Right renal pelvis (tissue), 4 donors: ENCODE data around the gene ALG11. TPM values are rescaled to one million over a fixed set of nuclear protein-coding genes. Genes with fewer than 3 reads are reported as not detected.
"Not testable (repeated sequence)": the region's sequence is repeated elsewhere in the genome, so short reads cannot be mapped to it uniquely, and the experiment has no call there.

ENCODE experiments used
- DNase-seq, 4 donors: peaks; one replicate each; pipeline ENCODE4 v3.0.0-alpha.2; 2013; ENCODE audit warnings: low read depth in 4 of 4, low spot score in 3 of 4, missing footprints in 1 of 4
- polyA plus RNA-seq, 4 donors: library from polyadenylated mRNA; unstranded; fragments of 120-200 nt; gene quantifications; one replicate each; pipeline ENCODE4 v1.2.1, GENCODE V29; 2013; ENCODE audit not compliant: insufficient read length in 4 of 4

ALG11 gene
- polyA plus RNA-seq, 4 donors, result 25.5 to 36.3 (median 31.8) TPM

DNA sequence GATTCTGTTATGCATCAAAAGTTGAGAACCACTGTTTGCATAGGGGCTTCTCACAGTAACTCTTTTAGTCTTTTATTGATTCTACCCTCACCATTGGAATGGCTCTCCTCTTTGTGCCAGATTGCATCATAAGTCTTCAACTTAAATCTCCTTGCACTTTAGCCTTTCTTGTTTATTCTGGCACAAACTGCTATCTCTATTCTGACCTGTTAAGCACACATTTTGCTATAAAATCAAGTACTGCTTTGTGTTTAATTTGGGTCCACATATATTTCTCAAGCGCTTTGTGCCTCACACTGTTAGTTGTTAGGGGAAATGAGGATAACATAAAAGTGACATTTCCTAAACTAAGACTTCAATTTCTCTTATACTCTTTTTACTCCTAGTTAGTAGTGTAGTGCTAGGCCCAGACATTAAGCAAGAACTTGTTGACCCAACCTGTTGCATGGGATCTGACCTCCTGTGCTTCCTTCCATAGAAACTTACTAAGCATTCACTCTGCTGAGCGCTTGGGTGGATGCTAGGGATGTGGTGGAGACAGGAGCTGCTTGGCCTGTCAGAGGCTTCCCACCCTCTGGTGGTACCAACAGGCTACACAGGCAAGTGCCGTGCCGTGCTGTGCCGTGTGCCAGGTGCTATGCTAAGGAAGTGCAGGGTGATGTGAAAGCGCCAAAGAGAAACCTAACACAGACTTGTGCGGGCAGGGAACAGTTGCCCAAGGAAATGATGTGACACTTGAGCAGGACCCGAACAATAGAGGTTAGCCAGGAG is 13.5 kb downstream of the ALG11 start:
- no peak for DNase-seq

DNA sequence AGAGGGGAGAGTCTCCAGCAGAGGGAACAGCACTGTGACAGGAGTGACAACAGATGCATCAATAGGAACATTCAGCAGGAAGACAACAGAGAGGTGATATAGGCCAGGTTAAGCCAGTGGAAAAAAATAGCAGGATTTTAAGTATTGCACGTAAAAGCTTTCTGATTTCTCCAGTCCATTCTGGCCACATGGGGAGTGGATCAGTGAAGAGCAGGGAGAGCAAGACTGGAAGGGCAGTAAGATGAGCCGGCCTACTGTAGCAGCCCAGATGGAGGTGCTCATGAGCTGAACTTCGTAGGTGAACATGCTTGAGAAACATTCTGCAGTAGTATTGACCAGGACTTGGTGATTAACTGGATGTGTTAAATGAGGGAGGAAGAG is 14.0 kb downstream of the ALG11 start:
- DNase-seq, result no peak

DNA sequence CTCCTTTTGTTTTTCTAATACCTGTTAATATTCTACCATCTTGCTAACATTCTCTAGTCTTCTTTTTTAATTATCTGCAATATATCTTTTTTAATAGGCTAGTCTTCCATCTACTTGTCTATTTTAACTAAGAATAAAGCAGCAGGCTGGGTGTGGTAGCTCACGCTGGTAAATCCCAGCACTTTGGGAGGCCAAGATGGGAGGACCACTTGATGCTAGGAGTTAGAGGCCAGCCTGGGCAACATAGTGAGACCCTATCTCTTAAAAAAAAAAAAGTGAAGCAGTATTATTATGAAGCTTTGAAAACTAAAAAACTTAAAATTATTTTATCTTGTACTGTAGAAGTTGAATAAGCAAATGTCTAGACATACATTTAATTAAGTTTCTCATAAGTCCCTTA is 15.6 kb downstream of the ALG11 start:
- DNase-seq, result no peak

DNA sequence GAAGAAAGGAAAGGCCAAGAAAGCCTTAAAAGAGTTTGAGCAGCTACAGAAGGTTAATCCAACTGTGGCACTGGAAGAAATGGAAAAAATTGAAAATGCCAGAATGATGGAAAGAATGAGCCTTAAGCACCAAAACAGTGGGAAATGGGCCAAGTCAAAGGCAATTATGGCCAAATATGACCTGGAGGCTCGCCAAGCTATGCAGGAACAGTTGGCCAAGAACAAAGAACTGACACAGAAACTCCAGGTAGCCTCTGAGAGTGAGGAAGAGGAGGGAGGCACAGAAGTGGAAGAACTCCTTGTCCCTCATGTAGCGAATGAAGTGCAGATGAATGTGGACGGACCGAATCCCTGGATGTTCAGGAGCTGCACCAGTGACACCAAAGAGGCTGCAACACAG is 17.4 kb downstream of the ALG11 start:
- no peak for DNase-seq

DNA sequence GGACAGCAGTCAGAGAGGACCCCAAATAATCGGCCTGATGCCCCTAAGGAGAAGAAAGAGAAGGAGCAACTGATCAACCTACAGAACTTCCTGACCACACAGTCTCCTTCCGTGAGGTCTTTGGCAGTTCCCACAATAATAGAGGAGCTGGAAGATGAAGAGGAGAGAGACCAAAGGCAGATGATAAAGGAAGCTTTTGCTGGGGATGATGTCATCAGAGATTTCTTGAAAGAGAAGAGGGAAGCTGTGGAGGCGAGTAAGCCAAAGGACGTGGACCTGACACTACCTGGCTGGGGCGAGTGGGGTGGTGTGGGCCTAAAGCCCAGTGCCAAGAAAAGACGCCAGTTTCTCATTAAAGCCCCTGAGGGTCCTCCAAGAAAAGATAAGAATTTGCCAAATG is 18.2 kb downstream of the ALG11 start:
- not testable (repeated sequence) for DNase-seq

DNA sequence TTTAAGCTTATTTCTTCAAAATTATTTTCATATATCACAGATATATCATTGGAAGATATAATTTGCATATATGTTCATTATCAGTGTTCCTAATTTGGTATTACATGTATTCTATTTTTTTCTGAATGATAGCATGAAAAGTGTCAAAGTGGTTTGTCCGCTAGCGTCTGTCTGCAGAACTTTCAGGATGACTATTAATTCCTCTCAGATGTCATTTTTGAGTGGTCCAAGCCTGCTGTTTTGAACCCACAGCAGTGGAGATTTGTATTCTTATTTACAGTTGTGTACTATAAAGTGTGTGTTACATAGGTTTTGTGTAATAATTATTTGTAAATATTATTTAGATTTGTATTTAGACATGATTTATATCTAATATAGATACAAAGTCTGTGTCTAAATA is 20.8 kb downstream of the ALG11 start:
- DNase-seq, result no peak

DNA sequence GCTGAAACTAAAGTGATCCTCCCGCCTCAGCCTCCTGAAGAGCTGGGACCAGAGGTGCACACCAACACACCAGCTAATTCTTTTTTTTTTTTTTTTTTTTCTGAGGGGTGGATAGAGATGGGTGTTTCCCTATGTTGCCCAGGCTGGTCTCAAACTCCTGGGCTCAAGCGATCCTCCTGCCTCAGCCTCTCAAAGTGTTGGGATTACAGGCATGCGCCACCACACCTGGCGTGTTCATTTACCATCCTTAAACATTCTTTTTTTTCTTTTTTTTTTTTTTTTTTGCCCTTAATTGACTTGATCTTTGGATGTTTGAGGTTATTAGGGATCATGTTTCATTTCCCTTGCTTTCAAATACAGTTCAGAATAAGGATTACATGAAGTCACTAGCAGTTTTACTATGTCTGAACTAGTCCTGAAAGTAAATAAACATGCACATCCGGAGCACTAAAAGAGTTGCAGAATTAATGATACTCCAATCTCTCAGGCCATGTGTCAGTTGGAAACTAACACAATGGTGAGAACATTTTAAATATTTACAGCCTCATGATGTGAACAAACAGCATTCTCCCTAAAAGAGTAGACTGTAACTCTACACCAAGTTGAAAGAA is 22.5 kb downstream of the ALG11 start:
- DNase-seq, result no peak

DNA sequence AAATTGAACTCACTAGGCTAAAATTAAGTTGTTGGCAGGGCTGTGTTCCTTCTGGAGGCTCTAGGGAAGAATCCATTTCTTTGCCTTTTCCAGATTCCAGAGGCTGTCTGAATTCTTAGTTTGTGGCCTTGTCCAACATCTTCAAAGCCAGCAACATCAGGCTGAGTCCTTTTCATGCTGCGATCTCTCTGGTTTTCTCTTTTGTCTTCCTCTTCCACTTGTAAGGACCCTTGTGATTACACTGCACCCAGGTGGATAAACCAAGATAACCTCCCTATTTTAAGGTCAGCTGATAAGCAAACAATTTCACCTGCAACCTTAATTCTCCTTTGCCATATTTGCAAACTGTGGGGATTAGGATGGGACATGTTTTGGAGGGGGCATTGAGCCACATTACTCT is 23.8 kb downstream of the ALG11 start:
- DNase-seq, result no peak

DNA sequence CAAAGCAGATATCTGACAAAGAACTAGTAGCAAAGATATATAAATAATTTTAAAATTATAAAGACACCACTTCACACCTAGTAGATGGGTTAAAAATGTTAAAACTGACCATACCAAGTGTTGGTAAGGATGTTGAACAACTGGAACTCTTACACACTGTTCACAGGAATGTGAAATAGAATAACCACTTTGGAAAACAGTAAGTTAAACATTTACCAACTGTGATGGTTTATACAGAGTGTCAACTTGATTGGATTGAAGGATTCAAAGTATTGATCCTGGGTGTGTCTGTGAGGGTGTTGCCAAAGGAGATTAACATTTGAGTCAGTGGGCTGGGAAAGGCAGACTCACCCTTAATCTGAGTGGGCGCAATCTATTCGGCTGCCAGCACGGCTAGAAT is 31.5 kb downstream of the ALG11 start:
- no peak for DNase-seq

DNA sequence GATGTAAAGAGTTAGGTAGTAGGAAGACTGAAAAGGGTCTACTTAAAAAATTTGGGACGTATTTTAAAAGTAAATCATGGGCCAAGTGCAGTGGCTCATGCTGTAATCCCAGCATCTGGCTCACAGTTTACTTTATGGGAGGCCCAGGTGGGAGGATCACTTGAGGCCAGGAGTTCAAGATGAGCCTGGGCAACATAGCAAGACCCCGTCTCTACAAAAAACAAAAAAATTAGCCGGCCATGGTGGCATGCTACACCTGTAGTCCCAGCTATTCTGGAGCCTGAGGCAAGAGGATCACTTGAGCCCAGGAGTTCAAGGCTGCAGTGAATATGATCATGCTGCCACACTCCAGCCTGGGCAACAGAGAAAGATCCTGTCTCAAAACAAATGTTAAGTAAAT is 35.3 kb downstream of the ALG11 start:
- DNase-seq, result no peak

DNA sequence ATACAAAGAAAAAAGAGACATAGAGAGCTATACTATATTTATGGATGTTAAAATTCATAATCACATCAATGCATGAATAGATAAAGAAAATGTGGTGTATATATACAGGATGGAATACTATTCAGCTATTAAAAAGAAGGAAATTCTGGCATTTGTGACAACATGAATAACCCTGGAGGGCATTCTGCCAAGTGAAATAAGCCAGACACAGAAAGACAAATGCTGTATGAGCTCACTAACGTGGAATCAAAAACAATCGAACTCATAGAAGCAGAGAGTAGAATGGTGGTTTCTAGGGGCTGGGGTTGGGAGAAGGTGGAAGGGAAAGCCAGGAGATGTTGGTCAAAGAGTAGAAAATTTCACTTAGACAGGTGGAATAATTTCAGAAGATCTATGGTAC is 36.3 kb downstream of the ALG11 start:
- no peak for DNase-seq

DNA sequence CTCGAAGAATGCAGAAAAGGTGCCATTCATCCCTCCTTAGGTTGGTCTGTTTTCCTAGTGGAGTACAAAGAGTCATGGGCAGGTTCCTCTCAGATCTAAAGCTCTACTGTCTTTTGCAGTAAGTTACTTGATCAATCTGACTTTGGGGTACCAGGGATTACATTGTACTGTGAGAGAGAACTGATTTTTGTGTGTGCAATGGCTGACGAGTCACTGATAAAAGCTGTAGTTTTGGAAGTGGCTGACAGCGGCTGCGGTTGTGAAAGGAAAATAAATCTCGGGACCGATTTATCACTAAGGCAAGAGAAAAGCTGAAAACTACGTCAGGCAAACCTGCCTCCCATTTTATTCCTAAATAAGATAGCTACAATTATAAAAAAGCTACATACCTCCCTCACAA is 39.2 kb downstream of the ALG11 start:
- no peak for DNase-seq

DNA sequence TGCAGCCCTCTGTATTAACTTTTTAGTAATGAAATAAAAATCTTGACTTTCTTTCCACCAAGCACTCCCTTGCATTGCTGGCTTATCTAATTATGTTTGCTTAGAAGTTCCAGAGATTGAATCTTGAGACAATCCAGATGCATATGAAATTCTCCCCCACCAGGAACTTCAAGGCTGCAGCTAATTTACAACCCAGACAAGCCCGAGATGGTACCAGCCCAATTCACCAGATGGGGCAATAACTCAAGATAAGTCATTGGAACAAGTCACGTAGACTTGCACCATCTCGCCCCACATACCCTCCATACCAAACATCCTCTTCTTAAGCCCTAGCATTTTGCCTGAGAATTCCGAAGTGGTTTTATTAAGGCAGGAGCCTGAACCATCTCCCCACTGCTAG is 41.3 kb downstream of the ALG11 start:
- DNase-seq, result no peak

DNA sequence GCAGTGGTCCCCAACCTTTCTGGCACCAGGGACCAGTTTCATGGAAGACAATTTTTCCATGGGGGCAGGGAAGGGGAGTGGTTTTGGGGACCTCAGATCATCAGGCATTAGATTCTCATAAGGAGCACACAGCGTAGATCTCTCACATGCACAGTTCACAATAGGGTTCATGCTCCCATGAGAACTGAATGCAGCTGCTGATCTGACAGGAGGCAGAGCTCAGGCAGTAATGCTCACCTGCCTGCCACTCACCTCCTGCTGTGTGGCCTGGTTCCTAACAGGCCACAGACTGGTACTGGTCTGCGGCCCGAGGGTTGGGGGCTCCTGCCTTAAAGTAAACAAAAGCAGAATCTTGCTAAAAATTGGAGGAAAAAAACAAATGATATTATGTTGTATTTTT is 48.9 kb downstream of the ALG11 start:
- not testable (repeated sequence) for DNase-seq

DNA sequence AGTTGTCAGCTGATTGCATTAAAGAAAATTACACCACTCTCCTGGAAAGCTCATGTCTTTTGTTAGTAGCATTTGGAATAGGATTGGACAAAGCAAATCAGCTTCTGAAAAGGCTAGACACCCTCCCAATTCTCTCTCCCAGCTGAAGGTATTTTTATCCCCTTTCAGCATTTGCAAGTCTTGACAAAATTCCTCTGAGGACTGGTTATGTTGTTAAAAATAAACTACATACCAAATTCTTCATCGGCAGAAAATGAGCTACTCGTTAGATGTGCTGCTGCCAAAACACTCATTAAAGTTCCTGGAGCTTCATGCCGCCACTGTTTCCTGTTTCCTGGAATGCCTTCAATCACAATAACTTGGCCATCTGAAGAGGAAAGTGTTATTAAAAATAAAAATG is 49.4 kb downstream of the ALG11 start:
- DNase-seq, result no peak

DNA sequence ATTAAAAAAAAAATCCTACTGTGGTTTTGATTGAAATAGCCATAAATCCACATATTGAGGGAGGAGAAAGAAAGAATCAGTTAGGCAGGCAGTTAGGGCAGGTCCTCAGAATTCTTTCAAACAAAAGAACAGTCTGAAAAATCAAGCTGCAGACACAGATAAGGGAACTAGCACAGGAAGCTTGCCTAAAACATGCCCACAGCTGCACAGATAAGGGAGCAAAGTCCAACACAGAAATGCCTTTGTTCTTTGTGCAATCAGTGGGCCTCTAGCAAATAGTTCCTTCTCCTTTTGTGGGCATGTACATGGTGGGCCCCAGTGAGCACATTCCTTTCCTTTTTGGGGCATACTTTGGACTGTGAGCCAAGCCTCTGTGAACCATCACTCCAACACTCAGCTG is 55.0 kb downstream of the ALG11 start:
- DNase-seq, result no peak

DNA sequence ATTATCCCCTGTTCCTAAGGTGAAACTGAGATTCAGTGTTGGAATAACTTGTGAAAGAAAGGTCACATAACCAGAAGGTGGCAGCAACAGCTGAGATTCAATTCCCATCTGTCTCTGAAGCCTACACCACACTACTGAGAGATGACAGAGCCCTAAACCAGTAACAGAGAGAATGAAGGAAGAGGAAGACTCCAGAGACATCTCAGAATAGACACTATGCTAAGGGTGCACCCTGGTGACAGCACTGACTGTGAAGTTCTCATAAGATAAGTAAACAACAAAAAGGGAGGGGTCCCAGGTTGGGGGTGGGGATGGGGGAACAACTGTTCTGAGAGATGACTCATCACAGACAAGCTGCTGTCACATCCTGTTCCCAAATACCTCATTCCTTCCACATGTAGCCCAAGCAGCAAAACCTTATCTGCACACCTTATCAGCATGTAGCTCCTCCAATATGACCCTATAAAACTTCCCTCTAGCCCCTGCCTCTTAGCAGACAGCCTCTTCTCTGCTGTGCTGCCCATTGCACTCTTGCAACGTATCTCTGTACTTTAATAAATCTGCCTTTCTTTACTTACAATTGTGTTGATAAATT is 58.8 kb downstream of the ALG11 start:
- DNase-seq, result no peak

Other genes starting within 250 kb of the ALG11 start
- 10 to 100 TPM; 19.3 to 22.7 (median 22.2) TPM for gene DHRS12, start 208.2 kb upstream of the ALG11 start, polyA plus RNA-seq
- gene TMEM272, start 167.2 kb upstream of the ALG11 start, polyA plus RNA-seq, result under 1 TPM; 0.22 to 0.35 (median 0.27) TPM
- gene CCDC70, start 150.4 kb upstream of the ALG11 start, polyA plus RNA-seq, result not detected
- gene ATP7B, start 948 bp upstream of the ALG11 start, polyA plus RNA-seq, result 10 to 100 TPM; 15.8 to 19.1 (median 18.3) TPM
- gene UTP14C, start 12.3 kb downstream of the ALG11 start, polyA plus RNA-seq, result 10 to 100 TPM; 31.7 to 36.7 (median 34.7) TPM
- gene NEK5, start 116.7 kb downstream of the ALG11 start, polyA plus RNA-seq, result 1 to 10 TPM; 2.9 to 5.0 (median 3.8) TPM
- 10 to 100 TPM; 22.1 to 32.5 (median 27.4) TPM for gene NEK3, start 147.2 kb downstream of the ALG11 start, polyA plus RNA-seq